Liver (tissue), 3 donors: ENCODE measurements around the gene TAP2.

ENCODE experiments used
- CTCF ChIP-seq: fragments of 150-350 bp; IDR thresholded peaks from 2 replicates; pipeline ENCODE4 v1.5.1; 2017; ENCODE audit warnings: improper control_type of control experiment, low read depth, low read length; ENCODE audit not compliant: missing input control
- EGR1 ChIP-seq, 2 donors: IDR thresholded peaks; 2 replicates each; pipeline ENCODE4 v1.6.1; 2016 to 2018; ENCODE audit warnings: antibody characterized with exemption in 2 of 2, low read depth in 2 of 2
- FOXA2 ChIP-seq: IDR thresholded peaks from 2 replicates; pipeline ENCODE4 v1.6.1; 2016; ENCODE audit warnings: antibody characterized with exemption
- GABPA ChIP-seq, 2 donors: IDR thresholded peaks in 1 of 2; conservative IDR thresholded peaks in 1 of 2; 2 replicates each; pipeline ENCODE4 v1.6.1; 2016; ENCODE audit warnings: antibody characterized with exemption in 2 of 2, mild to moderate bottlenecking in 1 of 2, moderate library complexity in 1 of 2
- RAD21 ChIP-seq, 2 donors: IDR thresholded peaks; 2 replicates each; pipeline ENCODE4 v1.6.1; 2016; ENCODE audit warnings: antibody characterized with exemption in 2 of 2, mild to moderate bottlenecking in 2 of 2
- TAF1 ChIP-seq: conservative IDR thresholded peaks from 2 replicates; pipeline ENCODE4 v1.6.1; 2016; ENCODE audit warnings: antibody characterized with exemption, mild to moderate bottlenecking
- YY1 ChIP-seq: IDR thresholded peaks from 2 replicates; pipeline ENCODE4 v1.6.1; 2016; ENCODE audit warnings: antibody characterized with exemption, mild to moderate bottlenecking
- ZBTB33 ChIP-seq: IDR thresholded peaks from 2 replicates; pipeline ENCODE4 v1.6.1; 2016; ENCODE audit warnings: antibody characterized with exemption
- TF ChIP-seq, protein P1 (sequence below): IDR thresholded peaks from 2 replicates; pipeline ENCODE4 v1.6.1; 2016; ENCODE audit warnings: antibody characterized with exemption
- TF ChIP-seq, protein P2 (sequence below): IDR thresholded peaks from 2 replicates; pipeline ENCODE4 v1.6.1; 2016; ENCODE audit warnings: antibody characterized with exemption, mild to moderate bottlenecking
- TF ChIP-seq, protein P3 (sequence below): IDR thresholded peaks from 2 replicates; pipeline ENCODE4 v1.6.1; 2016; ENCODE audit warnings: antibody characterized with exemption
- donor health status: healthy.
- donor health status: healthy.

- TF ChIP-seq GABPA (IDR thresholded peaks at IDR 0.05 in 1 of 2, conservative IDR thresholded peaks at IDR 0.05 in 1 of 2) (no peak), CTCF (no peak), RAD21 (IDR thresholded peaks at IDR 0.05) (no peak), YY1 (no peak), EGR1 (IDR thresholded peaks at IDR 0.05; ENCODE audit: low read depth in 2 of 2) (no peak), ZBTB33 (no peak), TAF1 (no peak), FOXA2 (no peak)
- TF ChIP-seq, protein P1, sequence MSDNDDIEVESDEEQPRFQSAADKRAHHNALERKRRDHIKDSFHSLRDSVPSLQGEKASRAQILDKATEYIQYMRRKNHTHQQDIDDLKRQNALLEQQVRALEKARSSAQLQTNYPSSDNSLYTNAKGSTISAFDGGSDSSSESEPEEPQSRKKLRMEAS = no peak
- TF ChIP-seq, protein P2, sequence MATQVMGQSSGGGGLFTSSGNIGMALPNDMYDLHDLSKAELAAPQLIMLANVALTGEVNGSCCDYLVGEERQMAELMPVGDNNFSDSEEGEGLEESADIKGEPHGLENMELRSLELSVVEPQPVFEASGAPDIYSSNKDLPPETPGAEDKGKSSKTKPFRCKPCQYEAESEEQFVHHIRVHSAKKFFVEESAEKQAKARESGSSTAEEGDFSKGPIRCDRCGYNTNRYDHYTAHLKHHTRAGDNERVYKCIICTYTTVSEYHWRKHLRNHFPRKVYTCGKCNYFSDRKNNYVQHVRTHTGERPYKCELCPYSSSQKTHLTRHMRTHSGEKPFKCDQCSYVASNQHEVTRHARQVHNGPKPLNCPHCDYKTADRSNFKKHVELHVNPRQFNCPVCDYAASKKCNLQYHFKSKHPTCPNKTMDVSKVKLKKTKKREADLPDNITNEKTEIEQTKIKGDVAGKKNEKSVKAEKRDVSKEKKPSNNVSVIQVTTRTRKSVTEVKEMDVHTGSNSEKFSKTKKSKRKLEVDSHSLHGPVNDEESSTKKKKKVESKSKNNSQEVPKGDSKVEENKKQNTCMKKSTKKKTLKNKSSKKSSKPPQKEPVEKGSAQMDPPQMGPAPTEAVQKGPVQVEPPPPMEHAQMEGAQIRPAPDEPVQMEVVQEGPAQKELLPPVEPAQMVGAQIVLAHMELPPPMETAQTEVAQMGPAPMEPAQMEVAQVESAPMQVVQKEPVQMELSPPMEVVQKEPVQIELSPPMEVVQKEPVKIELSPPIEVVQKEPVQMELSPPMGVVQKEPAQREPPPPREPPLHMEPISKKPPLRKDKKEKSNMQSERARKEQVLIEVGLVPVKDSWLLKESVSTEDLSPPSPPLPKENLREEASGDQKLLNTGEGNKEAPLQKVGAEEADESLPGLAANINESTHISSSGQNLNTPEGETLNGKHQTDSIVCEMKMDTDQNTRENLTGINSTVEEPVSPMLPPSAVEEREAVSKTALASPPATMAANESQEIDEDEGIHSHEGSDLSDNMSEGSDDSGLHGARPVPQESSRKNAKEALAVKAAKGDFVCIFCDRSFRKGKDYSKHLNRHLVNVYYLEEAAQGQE = no peak
- TF ChIP-seq, protein P3, sequence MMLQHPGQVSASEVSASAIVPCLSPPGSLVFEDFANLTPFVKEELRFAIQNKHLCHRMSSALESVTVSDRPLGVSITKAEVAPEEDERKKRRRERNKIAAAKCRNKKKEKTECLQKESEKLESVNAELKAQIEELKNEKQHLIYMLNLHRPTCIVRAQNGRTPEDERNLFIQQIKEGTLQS = no peak
These were observed 6.4 kb upstream of the TAP2 start for GRCh38 chr6:32844839-32845383.
